A673 (cell line): ENCODE measurements around the gene HOXB13.

Experiments used
- EZH2 ChIP-seq: fragments of 200-600 bp; sonication (generic); IDR thresholded peaks from 2 replicates; pipeline ENCODE4 v1.6.1; 2017; ENCODE audit warnings: borderline replicate concordance, low read depth, mild to moderate bottlenecking, mixed read lengths, antibody characterized with exemption, low read length; ENCODE audit not compliant: poor library complexity, severe bottlenecking
- TF ChIP-seq, protein P1 (sequence below): fragments of 300-800, 200-600 bp; sonication (generic); conservative IDR thresholded peaks from 2 replicates; pipeline ENCODE4 v1.5.1; 2017; ENCODE audit warnings: low read depth, mild to moderate bottlenecking, antibody characterized with exemption, low read length, moderate library complexity, mixed read lengths

- TF ChIP-seq, protein P1, sequence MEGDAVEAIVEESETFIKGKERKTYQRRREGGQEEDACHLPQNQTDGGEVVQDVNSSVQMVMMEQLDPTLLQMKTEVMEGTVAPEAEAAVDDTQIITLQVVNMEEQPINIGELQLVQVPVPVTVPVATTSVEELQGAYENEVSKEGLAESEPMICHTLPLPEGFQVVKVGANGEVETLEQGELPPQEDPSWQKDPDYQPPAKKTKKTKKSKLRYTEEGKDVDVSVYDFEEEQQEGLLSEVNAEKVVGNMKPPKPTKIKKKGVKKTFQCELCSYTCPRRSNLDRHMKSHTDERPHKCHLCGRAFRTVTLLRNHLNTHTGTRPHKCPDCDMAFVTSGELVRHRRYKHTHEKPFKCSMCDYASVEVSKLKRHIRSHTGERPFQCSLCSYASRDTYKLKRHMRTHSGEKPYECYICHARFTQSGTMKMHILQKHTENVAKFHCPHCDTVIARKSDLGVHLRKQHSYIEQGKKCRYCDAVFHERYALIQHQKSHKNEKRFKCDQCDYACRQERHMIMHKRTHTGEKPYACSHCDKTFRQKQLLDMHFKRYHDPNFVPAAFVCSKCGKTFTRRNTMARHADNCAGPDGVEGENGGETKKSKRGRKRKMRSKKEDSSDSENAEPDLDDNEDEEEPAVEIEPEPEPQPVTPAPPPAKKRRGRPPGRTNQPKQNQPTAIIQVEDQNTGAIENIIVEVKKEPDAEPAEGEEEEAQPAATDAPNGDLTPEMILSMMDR = no peak
- TF ChIP-seq EZH2 = no peak
Measured at GRCh38 chr17:48738424-48738802, 9.9 kb upstream of the HOXB13 start.
